Endodermal cell (in vitro differentiated cells): ENCODE measurements around the gene NANOS2. TPM values are rescaled to one million over a fixed set of nuclear protein-coding genes. Genes with fewer than 3 reads are reported as not detected.

ENCODE experiments used
- DNase-seq: peaks from one replicate; pipeline ENCODE4 v3.0.0-alpha.2; 2017
- H3K27ac ChIP-seq: 2 replicates; pipeline ENCODE4 v1.5.1; 2013; ENCODE audit warnings: mild to moderate bottlenecking, low read depth, low read length, moderate library complexity
- H3K27me3 ChIP-seq: 2 replicates; pipeline ENCODE4 v1.6.1; 2013; ENCODE audit warnings: mild to moderate bottlenecking, low read length, moderate library complexity; ENCODE audit not compliant: insufficient read depth, control insufficient read depth, poor library complexity, severe bottlenecking
- H3K36me3 ChIP-seq: 2 replicates; pipeline ENCODE4 v1.7.0; 2013; ENCODE audit warnings: mild to moderate bottlenecking, low read length, moderate library complexity; ENCODE audit not compliant: control insufficient read depth, insufficient read depth
- H3K4me1 ChIP-seq: one replicate; pipeline ENCODE4 v1.7.0; 2013; ENCODE audit warnings: low read length; ENCODE audit not compliant: control insufficient read depth, insufficient read depth
- H3K4me3 ChIP-seq: 2 replicates; pipeline ENCODE4 v1.5.1; 2013; ENCODE audit warnings: mild to moderate bottlenecking, low read length, moderate library complexity
- H3K9ac ChIP-seq: 2 replicates; pipeline ENCODE4 v1.6.1; 2013; ENCODE audit warnings: mild to moderate bottlenecking, low read length, moderate library complexity; ENCODE audit not compliant: poor library complexity, severe bottlenecking; ENCODE audit errors: extremely low read depth
- H3K9me3 ChIP-seq: 2 replicates; pipeline ENCODE4 v1.6.1; 2013; ENCODE audit warnings: mild to moderate bottlenecking, low read length, moderate library complexity; ENCODE audit not compliant: control insufficient read depth
- H3K27ac Mint-ChIP-seq: 2 replicates; pipeline ENCODE4 v1.8.0; 2020; ENCODE audit warnings: mixed read lengths
- H3K27me3 Mint-ChIP-seq: 2 replicates; pipeline ENCODE4 v1.8.0; 2021; ENCODE audit warnings: mild to moderate bottlenecking, mixed read lengths; ENCODE audit not compliant: insufficient read depth
- H3K36me3 Mint-ChIP-seq: 2 replicates; pipeline ENCODE4 v1.8.0; 2020; ENCODE audit warnings: low read depth, mixed read lengths
- H3K4me1 Mint-ChIP-seq: 2 replicates; pipeline ENCODE4 v1.8.0; 2020; ENCODE audit warnings: mixed read lengths
- H3K4me3 Mint-ChIP-seq: 2 replicates; pipeline ENCODE4 v1.8.0; 2020; ENCODE audit warnings: mild to moderate bottlenecking, moderate library complexity, mixed read lengths
- H3K9me3 Mint-ChIP-seq: 2 replicates; pipeline ENCODE4 v1.8.0; 2020; ENCODE audit warnings: mild to moderate bottlenecking, mixed read lengths
- CTCF ChIP-seq: fragments of 200-600 bp; sonication (generic); conservative IDR thresholded peaks from 2 replicates; pipeline ENCODE4 v1.5.0; 2021; ENCODE audit warnings: antibody characterized with exemption, mild to moderate bottlenecking
- WGBS, 2 experiments: methylation state at CpG; one replicate each; pipeline versions ENCODE4 v1.1.5 to v1.1.7; 2013; ENCODE audit warnings: missing lambda C conversion rate in 2 of 2, mixed read lengths in 1 of 2; ENCODE audit not compliant: insufficient coverage in 1 of 2, insufficient read length in 1 of 2; 5-methylcytosine and 5-hydroxymethylcytosine counted together
- total RNA-seq, 2 donors: library from RNA; stranded (reverse); fragmentation: NEBNext Ultra II Directional in 1 of 2; extraction: Animal tissue kit (Norgen Biotek cat#: 25700) in 1 of 2; gene quantifications; 2 replicates in 1 of 2; 3 replicates in 1 of 2; pipeline ENCODE4 v1.2.1, GENCODE V29; 2021

NANOS2 gene
- total RNA-seq, 2 donors from 2014 or later = not detected

DNA sequence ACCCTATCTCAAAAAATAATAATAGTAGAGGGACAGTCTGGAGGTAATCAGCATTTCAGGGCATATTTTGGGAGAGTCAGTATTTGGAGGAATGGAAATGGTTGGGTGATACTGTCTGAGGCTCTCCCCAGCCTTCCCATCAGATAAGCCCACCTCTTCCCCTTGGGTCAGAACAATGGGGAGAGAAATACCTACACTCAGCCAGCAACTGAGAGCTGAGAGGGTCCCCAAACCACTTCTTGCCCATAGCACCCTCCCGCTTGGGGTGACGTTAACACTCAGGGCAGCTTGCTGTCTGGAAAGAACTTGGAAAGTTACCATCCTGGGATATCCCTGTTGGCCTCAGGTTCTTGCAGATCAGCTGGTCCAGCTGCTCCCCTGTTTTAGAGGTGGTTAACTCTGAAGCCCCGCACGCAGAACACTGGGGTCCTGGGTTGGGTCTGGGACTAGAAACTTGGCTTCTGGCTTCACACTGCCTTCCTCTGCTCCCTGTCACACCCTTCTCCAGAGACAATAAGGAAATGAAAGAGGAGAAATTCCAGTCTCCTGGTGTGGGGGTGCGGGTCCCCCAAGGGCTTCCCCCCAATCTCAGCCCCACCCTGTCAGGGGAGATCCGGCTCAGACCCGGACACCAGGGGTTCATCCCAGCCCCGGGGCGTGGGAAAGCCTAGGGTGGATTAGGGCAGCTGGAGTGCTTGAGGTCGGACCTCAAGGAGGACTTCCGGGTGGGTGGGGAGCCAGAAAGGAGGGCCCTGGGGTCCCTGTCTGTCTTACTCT, 48.0 kb downstream of the NANOS2 start:
- Mint-ChIP-seq H3K4me1 (peaks cover 22% of the 10 kb centered on the region), H3K9me3 (no peaks in the 10 kb centered on the region)
- 68 to 73% methylated on average over 6 to 11 of the region's 11 CpGs for WGBS, 2 experiments

GRCh38 chr19:45865269-45865948, 49.2 kb downstream of the NANOS2 start:
- Mint-ChIP-seq H3K4me1 (peaks cover 22% of the 10 kb centered on the region), H3K4me3 (peak overlapping the region; percentile 100), H3K9me3 (no peaks in the 10 kb centered on the region), H3K36me3 (peaks cover 26% of the 10 kb centered on the region), H3K27ac (peak overlapping the region; percentile 80), H3K27me3 (no peaks in the 10 kb centered on the region)
- H3K4me3 ChIP-seq = peak overlapping the region; percentile 91
- H3K36me3 ChIP-seq = peaks cover 13% of the 10 kb centered on the region
- TF ChIP-seq CTCF = no peak
- WGBS, 2 experiments = 56 to 79% methylated on average over 4 to 9 of the region's 9 CpGs
- H3K27ac ChIP-seq = no peak overlapping the region
- H3K27me3 ChIP-seq = no peaks in the 10 kb centered on the region
- peak; percentile 52 for DNase-seq
- peak overlapping the region; percentile 48 for H3K9ac ChIP-seq
- peaks cover 6% of the 10 kb centered on the region for H3K4me1 ChIP-seq
- H3K9me3 ChIP-seq = no peaks in the 10 kb centered on the region

More for the DNA sequence above, 48.0 kb downstream of the NANOS2 start:
- Histone ChIP-seq H3K27ac (no peak overlapping the region), H3K27me3 (no peaks in the 10 kb centered on the region), H3K9ac (no peak overlapping the region), H3K9me3 (no peaks in the 10 kb centered on the region), H3K36me3 (peaks cover 21% of the 10 kb centered on the region), H3K4me3 (peak overlapping the region; percentile 91), H3K4me1 (peaks cover 6% of the 10 kb centered on the region)
- DNase-seq = no peak
- Mint-ChIP-seq H3K4me3 (peak overlapping the region; percentile 100), H3K27me3 (no peaks in the 10 kb centered on the region), H3K27ac (peak overlapping the region; percentile 48), H3K36me3 (peaks cover 28% of the 10 kb centered on the region)
- no peak for TF ChIP-seq CTCF

DNA sequence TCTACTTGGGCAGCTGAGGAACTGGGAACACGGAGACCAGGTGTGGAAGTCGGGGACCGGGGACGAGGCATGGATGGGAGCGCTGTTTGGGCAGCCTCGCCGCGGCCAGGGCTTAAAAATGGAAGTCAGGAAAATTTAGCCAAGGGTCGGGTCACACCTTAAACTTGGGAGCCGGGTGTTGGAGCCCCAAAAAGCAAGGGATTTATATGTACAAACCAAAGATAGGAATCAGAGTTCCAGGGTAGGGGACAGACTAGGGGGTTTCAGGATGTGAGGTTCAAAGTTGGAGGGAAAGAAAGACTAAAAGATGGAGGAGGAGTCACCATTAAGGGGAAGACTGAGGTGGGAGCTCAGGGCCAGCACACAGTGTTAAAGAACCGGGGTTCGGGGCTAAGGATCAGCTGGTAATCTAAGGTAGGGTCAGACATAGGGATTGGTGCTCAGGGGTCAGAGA, 49.9 kb downstream of the NANOS2 start:
- Histone ChIP-seq H3K4me1 (peaks cover 6% of the 10 kb centered on the region), H3K9ac (peak overlapping the region; percentile 48), H3K36me3 (peaks cover 18% of the 10 kb centered on the region), H3K9me3 (no peaks in the 10 kb centered on the region), H3K27me3 (no peaks in the 10 kb centered on the region), H3K4me3 (peak overlapping the region; percentile 91), H3K27ac (no peak overlapping the region)
- peak overlapping the region; percentile 95 for H3K27ac Mint-ChIP-seq
- H3K4me3 Mint-ChIP-seq = peak overlapping the region; percentile 100
- no peak for DNase-seq
- WGBS, 2 experiments = 8 to 21% methylated on average over 9 to 12 of the region's 12 CpGs
- peaks cover 26% of the 10 kb centered on the region for H3K36me3 Mint-ChIP-seq
- H3K27me3 Mint-ChIP-seq = no peaks in the 10 kb centered on the region
- no peak for TF ChIP-seq CTCF
- peaks cover 22% of the 10 kb centered on the region for H3K4me1 Mint-ChIP-seq
- no peaks in the 10 kb centered on the region for H3K9me3 Mint-ChIP-seq
